GM18870 (cell line): ENCODE data around the gene MTHFD2L.
"Not testable (repeated sequence)": the region's sequence is repeated elsewhere in the genome, so short reads cannot be mapped to it uniquely, and the experiment has no call there.

Experiments used
- ATAC-seq: cut with Tn5 transposase; IDR thresholded peaks from one replicate; pipeline ENCODE4 v1.9.1; 2021; ENCODE audit warnings: moderate library complexity; ENCODE audit not compliant: unreplicated experiment

Gene MTHFD2L

GRCh38 chr4:74157561-74158465, at the start of gene MTHFD2L:
MTHFD2L (plus strand) TSS chr4:74158118; CDS start chr4:74158139, 21 bp downstream.
- ATAC-seq, result peak; percentile 96

GRCh38 chr4:74108457-74109115, 49.3 kb upstream of the MTHFD2L start:
- ATAC-seq, result no peak

- no peak for ATAC-seq
Observed at GRCh38 chr4:74109116-74109869, 48.6 kb upstream of the MTHFD2L start.

- no peak for ATAC-seq
Observed at GRCh38 chr4:74109870-74110605, 47.9 kb upstream of the MTHFD2L start.

DNA sequence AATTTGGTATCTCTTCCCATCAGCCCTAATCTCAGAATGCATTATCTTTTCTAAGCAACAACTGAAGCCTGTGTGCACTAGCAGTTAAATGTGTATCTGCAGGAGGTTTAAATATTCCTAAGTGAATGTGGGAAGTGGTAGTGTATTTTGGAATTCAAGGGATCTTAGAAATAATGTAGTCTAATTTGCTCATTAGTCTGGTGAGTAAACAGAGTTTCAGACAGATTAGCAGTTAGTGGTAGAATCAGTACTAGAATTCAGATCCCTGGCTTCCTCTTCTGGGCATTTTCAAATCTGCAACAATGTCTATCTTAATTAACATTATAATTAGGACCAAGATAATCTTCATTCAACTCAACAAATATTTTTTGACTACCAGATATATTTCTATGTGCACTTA, 47.2 kb upstream of the MTHFD2L start:
- no peak for ATAC-seq

DNA sequence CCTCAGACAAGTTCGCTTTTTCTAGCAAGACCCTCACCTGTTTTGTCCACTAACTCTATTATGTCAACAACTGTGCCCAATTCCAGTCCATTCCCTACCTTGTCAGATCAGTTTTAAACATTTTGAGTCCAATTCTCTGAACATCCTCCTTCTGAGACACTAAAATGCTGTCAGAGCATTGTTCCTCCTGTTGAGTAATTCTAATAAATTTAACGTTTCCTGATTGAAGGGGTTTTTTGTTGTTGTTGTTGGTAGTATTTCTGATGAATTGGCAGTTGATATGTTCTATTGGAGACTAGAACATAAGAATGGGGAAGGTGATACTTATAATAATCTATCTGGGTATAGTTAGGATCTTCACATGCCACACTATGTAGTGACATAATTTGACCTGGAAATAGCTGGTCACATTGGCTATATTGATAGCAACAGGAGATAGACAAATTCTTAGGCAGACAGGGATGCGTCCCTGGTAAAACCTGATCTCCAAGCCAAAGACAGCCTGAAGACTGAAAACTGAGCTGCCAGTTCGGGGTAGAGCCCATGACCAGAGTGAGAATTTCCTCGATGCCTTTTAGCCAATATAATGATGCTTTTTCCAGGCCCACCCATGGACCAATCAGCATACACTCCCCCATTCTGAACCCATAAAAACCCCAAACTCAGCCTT, 46.5 kb upstream of the MTHFD2L start:
- no peak for ATAC-seq

DNA sequence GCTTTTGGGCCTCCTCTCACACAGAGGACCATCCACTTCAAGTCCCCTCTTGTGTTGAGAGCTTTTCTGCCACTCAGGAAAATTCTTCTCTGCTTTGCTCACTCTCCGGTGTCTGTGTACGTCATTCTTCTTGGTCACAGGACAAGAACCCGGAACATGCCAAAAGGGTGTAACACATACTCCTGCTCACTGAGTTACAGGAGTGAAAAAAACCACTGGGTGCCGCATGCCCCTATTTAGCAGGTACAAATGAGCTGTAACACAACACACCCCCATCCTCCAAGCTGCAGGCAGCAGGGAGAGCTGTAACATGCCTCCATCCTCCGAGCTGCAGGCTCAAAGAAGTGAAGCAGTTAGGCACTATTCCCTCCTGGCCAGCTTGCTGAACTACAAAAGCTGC, 45.9 kb upstream of the MTHFD2L start:
- no peak for ATAC-seq

DNA sequence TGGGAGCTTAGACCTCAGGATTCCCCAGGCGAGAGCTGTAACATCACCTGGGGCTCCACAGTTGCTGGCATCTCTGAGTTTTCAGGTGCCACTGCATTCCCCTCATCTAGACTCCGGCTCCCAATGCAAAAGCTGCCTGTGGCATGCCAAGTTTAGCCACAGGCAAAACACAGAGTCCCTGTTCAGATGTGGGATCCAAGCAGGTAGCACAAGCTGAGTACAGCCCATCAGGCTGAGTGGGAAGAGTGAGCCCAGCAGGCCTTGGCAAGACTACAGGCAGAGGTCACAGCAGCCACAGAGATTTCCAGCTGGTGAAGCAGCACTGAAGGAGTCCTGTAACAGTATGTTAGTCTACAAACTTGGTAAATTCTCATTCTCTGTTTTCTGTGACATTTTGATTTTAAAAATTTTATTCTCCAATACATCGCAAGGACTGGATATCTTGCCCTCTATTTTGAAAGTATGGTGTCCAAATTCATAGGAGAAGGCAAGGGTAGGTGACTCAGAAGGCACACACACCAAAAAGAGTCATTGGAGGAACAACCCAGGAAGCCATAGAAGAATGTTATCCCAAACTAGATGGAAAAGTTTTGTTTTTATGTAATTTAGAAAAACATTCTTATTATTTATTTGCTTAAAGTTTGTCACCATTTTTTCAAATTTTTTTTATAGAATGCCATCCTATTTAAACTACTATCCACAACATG, 45.4 kb upstream of the MTHFD2L start:
- no peak for ATAC-seq

- no peak for ATAC-seq
Observed at GRCh38 chr4:74114234-74114633, 43.7 kb upstream of the MTHFD2L start.

- no peak for ATAC-seq
Observed at GRCh38 chr4:74117024-74117534, 40.8 kb upstream of the MTHFD2L start.

- no peak for ATAC-seq
Observed at GRCh38 chr4:74118600-74119338, 39.1 kb upstream of the MTHFD2L start.

GRCh38 chr4:74120086-74120485, 37.8 kb upstream of the MTHFD2L start:
- ATAC-seq, result no peak

- ATAC-seq, result no peak
Observed at GRCh38 chr4:74121643-74122579, 36.0 kb upstream of the MTHFD2L start.

DNA sequence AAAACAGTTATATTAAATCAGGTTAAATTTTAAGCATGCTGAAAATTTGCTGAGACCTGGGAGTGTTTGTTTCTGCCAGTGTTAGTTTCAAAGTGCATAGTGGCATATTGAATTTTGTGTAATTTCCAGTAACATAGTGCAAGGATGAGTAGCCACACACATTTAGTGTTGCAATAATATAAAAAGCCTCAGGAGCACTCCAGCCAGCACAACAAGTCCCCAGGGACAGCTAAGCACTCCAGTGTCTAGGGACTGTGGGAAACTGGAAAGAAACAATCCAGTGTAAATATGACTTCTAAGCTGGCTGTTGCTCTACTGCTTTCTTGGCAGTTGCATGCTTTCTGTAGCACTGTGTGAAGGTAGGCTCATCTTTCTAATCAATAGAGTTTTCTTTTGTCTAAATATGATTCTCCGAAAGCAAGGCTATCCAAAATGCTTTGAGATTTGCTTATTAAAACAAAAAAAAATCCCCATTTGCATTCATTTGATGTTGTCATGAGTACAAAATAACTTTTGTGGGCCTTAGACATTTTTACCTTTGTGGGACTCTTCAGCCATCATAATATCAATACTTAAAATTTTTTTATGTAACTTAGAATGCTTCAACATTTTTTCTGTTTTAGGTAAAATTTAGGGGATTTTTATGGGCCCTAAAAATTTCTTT, 34.7 kb upstream of the MTHFD2L start:
- no peak for ATAC-seq

- no peak for ATAC-seq
Observed at GRCh38 chr4:74125029-74125428, 32.9 kb upstream of the MTHFD2L start.

GRCh38 chr4:74127745-74128144, 30.2 kb upstream of the MTHFD2L start:
- no peak for ATAC-seq

GRCh38 chr4:74130843-74131242, 27.1 kb upstream of the MTHFD2L start:
- not testable (repeated sequence) for ATAC-seq
